ENCODE results near the gene FOXN4.

DNA sequence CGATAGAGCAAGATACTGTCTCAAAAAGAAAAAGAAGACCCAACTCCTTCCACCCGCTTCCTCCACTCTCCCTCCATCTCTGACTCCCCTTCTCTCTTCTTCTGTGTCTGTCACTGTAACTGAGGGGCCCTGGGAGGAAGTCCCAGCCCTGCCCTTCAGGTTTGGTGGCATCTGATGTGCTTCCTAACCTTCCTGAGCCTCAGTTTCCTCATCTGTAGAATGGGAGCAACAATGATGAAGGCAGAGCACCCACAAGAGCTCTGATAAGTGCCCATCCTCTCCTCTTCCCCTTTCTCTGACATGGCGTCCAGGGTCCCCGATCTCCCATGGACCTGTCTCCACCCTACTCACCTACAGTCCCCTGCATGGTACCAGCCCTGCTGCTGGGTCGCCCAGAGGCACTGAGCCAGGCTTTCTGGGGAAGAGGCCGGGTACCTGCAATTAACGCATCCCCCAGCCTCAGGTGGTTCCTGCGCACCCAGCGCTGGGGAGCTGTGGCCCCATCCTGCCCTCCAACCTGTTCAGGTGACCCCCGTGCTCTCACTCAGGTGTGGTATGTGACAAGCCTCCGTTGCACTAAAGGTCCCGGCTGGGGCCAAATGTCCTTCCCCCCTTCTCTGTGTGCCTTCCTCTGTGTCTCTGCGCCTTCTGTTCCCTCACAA is 13.2 kb downstream of the FOXN4 start:
- TF ChIP-seq, protein P1, sequence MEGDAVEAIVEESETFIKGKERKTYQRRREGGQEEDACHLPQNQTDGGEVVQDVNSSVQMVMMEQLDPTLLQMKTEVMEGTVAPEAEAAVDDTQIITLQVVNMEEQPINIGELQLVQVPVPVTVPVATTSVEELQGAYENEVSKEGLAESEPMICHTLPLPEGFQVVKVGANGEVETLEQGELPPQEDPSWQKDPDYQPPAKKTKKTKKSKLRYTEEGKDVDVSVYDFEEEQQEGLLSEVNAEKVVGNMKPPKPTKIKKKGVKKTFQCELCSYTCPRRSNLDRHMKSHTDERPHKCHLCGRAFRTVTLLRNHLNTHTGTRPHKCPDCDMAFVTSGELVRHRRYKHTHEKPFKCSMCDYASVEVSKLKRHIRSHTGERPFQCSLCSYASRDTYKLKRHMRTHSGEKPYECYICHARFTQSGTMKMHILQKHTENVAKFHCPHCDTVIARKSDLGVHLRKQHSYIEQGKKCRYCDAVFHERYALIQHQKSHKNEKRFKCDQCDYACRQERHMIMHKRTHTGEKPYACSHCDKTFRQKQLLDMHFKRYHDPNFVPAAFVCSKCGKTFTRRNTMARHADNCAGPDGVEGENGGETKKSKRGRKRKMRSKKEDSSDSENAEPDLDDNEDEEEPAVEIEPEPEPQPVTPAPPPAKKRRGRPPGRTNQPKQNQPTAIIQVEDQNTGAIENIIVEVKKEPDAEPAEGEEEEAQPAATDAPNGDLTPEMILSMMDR (IDR thresholded peaks at IDR 0.05; ENCODE audit: borderline replicate concordance, extremely low read depth, low read length, poor library complexity, severe bottlenecking): no peak
- TF ChIP-seq EZH2 (IDR thresholded peaks at IDR 0.05; ENCODE audit: borderline replicate concordance, low read depth, low read length, severe bottlenecking): no peak
